Measurements from ENCODE around the gene RASGRP2. TPM values are rescaled to one million over a fixed set of nuclear protein-coding genes. Genes with fewer than 3 reads are reported as not detected.

RASGRP2 gene
- total RNA-seq, 2 experiments from 2014 or later = 668 to 672 TPM

GRCh38 chr11:64691543-64691942 is 52.4 kb downstream of the RASGRP2 start:
- no peak for ATAC-seq (ENCODE audit: poor library complexity)
- no peak overlapping the region for H3K27ac ChIP-seq (ENCODE audit: low read depth in 1 of 2, low read length in 2 of 2)
- TF ChIP-seq CTCF (IDR thresholded peaks at IDR 0.05) = no peak
- intact Hi-C loops (cut with DNase I, micrococcal nuclease) = no loop called here
- ChIA-PET POLR2A (no interaction called here), CTCF (no interaction called here)
- H3K27ac Mint-ChIP-seq = no peak overlapping the region
- H3K36me3 Mint-ChIP-seq (ENCODE audit: low read depth) = no peaks in the 10 kb centered on the region
- peaks cover 0 to 3% of the 10 kb centered on the region in 2 experiments for H3K9me3 ChIP-seq (ENCODE audit: control insufficient read depth in 1 of 2, insufficient read depth in 1 of 2, low read length in 2 of 2)
- no peak overlapping the region for H3K4me3 ChIP-seq (ENCODE audit: low read length)
- peaks cover 11% of the 10 kb centered on the region for H3K4me1 ChIP-seq (ENCODE audit: insufficient read depth, low read length)
- DNase-seq = no peak
- no peaks in the 10 kb centered on the region for H3K9me3 Mint-ChIP-seq
- H3K4me3 Mint-ChIP-seq = no peak overlapping the region
- peaks cover 54% of the 10 kb centered on the region for H3K27me3 Mint-ChIP-seq
- peaks cover 25% of the 10 kb centered on the region for H3K4me1 Mint-ChIP-seq (ENCODE audit: low read depth)
- peaks cover 23 to 24% of the 10 kb centered on the region in 2 experiments for H3K27me3 ChIP-seq (ENCODE audit: control insufficient read depth in 1 of 2, insufficient read depth in 2 of 2, low read length in 2 of 2)
- no peaks in the 10 kb centered on the region for H3K36me3 ChIP-seq (ENCODE audit: insufficient read depth, low read length)

- no peak overlapping the region for H3K27ac Mint-ChIP-seq
- CTCF ChIA-PET = no interaction called here
- POLR2A ChIA-PET = no interaction called here
These were observed 53.7 kb downstream of the RASGRP2 start for GRCh38 chr11:64690235-64690634.

DNA sequence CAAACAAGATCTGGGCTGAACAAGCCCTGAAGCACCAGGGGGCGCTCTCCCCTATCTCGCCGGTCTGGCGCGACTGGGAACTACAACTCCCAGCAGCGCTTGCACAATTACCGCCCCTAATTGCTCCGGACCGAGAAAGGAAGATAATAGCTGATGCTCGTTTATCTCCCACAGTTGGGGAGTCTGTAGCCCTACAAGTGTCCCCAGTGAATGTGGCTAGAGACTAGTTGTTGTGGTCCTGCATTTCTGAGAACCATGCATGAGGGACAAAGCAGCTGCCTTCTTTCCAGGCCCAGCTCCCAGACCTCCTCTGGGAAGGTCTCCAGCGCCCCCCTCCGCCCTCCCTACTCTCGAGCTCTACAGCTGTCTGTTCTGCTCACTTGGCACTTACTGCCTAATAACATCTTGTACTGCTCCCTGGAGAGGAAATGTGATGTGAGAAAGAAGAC is 55.4 kb downstream of the RASGRP2 start:
- Histone ChIP-seq H3K9me3 (ENCODE audit: control insufficient read depth in 1 of 2, insufficient read depth in 1 of 2, low read length in 2 of 2) (no peaks in the 10 kb centered on the region), H3K36me3 (ENCODE audit: insufficient read depth, low read length) (no peaks in the 10 kb centered on the region), H3K27me3 (ENCODE audit: control insufficient read depth in 1 of 2, insufficient read depth in 2 of 2, low read length in 2 of 2) (peaks cover 8 to 11% of the 10 kb centered on the region in 2 experiments), H3K4me3 (ENCODE audit: low read length) (peak overlapping the region; percentile 29), H3K4me1 (ENCODE audit: insufficient read depth, low read length) (peaks cover 11% of the 10 kb centered on the region), H3K27ac (ENCODE audit: low read depth in 1 of 2, low read length in 2 of 2) (no peak overlapping the region)
- DNase-seq (peak; percentile 83 to 96 (median 89)), ATAC-seq (ENCODE audit: poor library complexity) (peak; percentile 99)
- Mint-ChIP-seq H3K27me3 (peaks cover 29% of the 10 kb centered on the region), H3K4me3 (peak overlapping the region; percentile 14), H3K36me3 (ENCODE audit: low read depth) (no peaks in the 10 kb centered on the region), H3K27ac (no peak overlapping the region), H3K9me3 (no peaks in the 10 kb centered on the region), H3K4me1 (ENCODE audit: low read depth) (peaks cover 25% of the 10 kb centered on the region)
- intact Hi-C loops (cut with DNase I, micrococcal nuclease) = loop anchor here (1.0 to 5.0 kb wide), 6 partner anchors 35 to 234 kb away; partner anchors contain the start of genes NRXN2 (in 2 of the 2), MEN1 (in 1 of the 2) and PPP2R5B (in 1 of the 2)
- CTCF ChIA-PET = interaction anchor here (0.6 to 2.7 kb wide), 14 partner anchors 10 to 122 kb away, joined by 3 to 28 read pairs (median 4); partner anchors contain the start of genes MEN1, NRXN2 and RASGRP2
- TF ChIP-seq CTCF (IDR thresholded peaks at IDR 0.05) = peak; percentile 98
- POLR2A ChIA-PET = interaction anchor here (1.1 to 1.3 kb wide), 6 partner anchors 16 to 122 kb away, joined by 3 to 8 read pairs (median 5); partner anchors contain the start of gene SF1

More at GRCh38 chr11:64690235-64690634, 53.7 kb downstream of the RASGRP2 start:
- peaks cover 46% of the 10 kb centered on the region for H3K27me3 Mint-ChIP-seq
- TF ChIP-seq CTCF (IDR thresholded peaks at IDR 0.05) = no peak
- Histone ChIP-seq H3K4me3 (ENCODE audit: low read length) (no peak overlapping the region), H3K4me1 (ENCODE audit: insufficient read depth, low read length) (peaks cover 11% of the 10 kb centered on the region), H3K27ac (ENCODE audit: low read depth in 1 of 2, low read length in 2 of 2) (no peak overlapping the region), H3K27me3 (ENCODE audit: control insufficient read depth in 1 of 2, insufficient read depth in 2 of 2, low read length in 2 of 2) (peaks cover 23 to 24% of the 10 kb centered on the region in 2 experiments), H3K36me3 (ENCODE audit: insufficient read depth, low read length) (no peaks in the 10 kb centered on the region), H3K9me3 (ENCODE audit: control insufficient read depth in 1 of 2, insufficient read depth in 1 of 2, low read length in 2 of 2) (peaks cover 0 to 3% of the 10 kb centered on the region in 2 experiments)
- peaks cover 25% of the 10 kb centered on the region for H3K4me1 Mint-ChIP-seq (ENCODE audit: low read depth)
- ATAC-seq (ENCODE audit: poor library complexity) (no peak), DNase-seq (no peak)
- no peak overlapping the region for H3K4me3 Mint-ChIP-seq
- no peaks in the 10 kb centered on the region for H3K9me3 Mint-ChIP-seq
- no peaks in the 10 kb centered on the region for H3K36me3 Mint-ChIP-seq (ENCODE audit: low read depth)
- intact Hi-C loops (cut with DNase I, micrococcal nuclease) = no loop called here

All from CD4-positive, alpha-beta T cell (primary cell).